Subcutaneous abdominal adipose tissue (tissue), 5 donors: ENCODE data around the gene SIRPB2.

ENCODE experiments used
- H3K27ac ChIP-seq: one replicate; pipeline ENCODE4 v1.7.0; 2013; ENCODE audit warnings: low read depth, mild to moderate bottlenecking, inconsistent platforms, low read length, moderate library complexity
- H3K27me3 ChIP-seq, 5 donors: one replicate each; pipeline ENCODE4 v1.7.0; 2013; ENCODE audit warnings: low read length in 5 of 5, inconsistent platforms in 1 of 5; ENCODE audit not compliant: control insufficient read depth in 5 of 5, insufficient read depth in 4 of 5
- H3K36me3 ChIP-seq, 5 donors: one replicate each; pipeline ENCODE4 v1.7.0; 2013; ENCODE audit warnings: low read length in 5 of 5; ENCODE audit not compliant: control insufficient read depth in 5 of 5, insufficient read depth in 5 of 5
- H3K4me1 ChIP-seq, 5 donors: one replicate each; pipeline ENCODE4 v1.7.0; 2013; ENCODE audit warnings: low read length in 5 of 5, mild to moderate bottlenecking in 3 of 5, moderate library complexity in 1 of 5; ENCODE audit not compliant: control insufficient read depth in 5 of 5, insufficient read depth in 5 of 5
- H3K4me3 ChIP-seq, 5 donors: one replicate each; pipeline ENCODE4 v1.7.0; 2013; ENCODE audit warnings: low read length in 5 of 5, low read depth in 1 of 5
- H3K9ac ChIP-seq, 5 donors: one replicate each; pipeline ENCODE4 v1.7.0; 2013; ENCODE audit warnings: low read length in 5 of 5, mild to moderate bottlenecking in 4 of 5, moderate library complexity in 3 of 5
- H3K9me3 ChIP-seq, 5 donors: one replicate each; pipeline ENCODE4 v1.7.0; 2013; ENCODE audit warnings: low read length in 5 of 5; ENCODE audit not compliant: control insufficient read depth in 5 of 5
- donor health status: healthy.
- donor health status: healthy.
- donor health status: healthy.
- donor health status: healthy.
- donor health status: healthy.

Gene SIRPB2

GRCh38 chr20:1449370-1449769 is 41.9 kb downstream of the SIRPB2 start:
- H3K4me1 ChIP-seq, result no peaks in the 10 kb centered on the region
- H3K36me3 ChIP-seq, result peaks cover 58 to 100% (median 96%) of the 10 kb centered on the region in 5 donors
- H3K27ac ChIP-seq, result no peak overlapping the region
- H3K9me3 ChIP-seq, result peaks cover 0 to 8% (median 5%) of the 10 kb centered on the region in 5 donors
- no peak overlapping the region for H3K9ac ChIP-seq
- no peak overlapping the region for H3K4me3 ChIP-seq
- H3K27me3 ChIP-seq, result no peaks in the 10 kb centered on the region

GRCh38 chr20:1448081-1448620 is 43.1 kb downstream of the SIRPB2 start:
- Histone ChIP-seq H3K4me3 (no peak overlapping the region), H3K27me3 (no peaks in the 10 kb centered on the region), H3K27ac (no peak overlapping the region), H3K9me3 (peaks cover 0 to 8% (median 5%) of the 10 kb centered on the region in 5 donors), H3K36me3 (peaks cover 51 to 100% (median 96%) of the 10 kb centered on the region in 5 donors), H3K9ac (no peak overlapping the region), H3K4me1 (no peaks in the 10 kb centered on the region)

GRCh38 chr20:1446536-1446935 is 44.7 kb downstream of the SIRPB2 start:
- Histone ChIP-seq H3K36me3 (peaks cover 46 to 100% (median 96%) of the 10 kb centered on the region in 5 donors), H3K4me1 (peaks cover 0 to 5% (median 0%) of the 10 kb centered on the region in 5 donors), H3K27ac (no peak overlapping the region), H3K4me3 (no peak overlapping the region), H3K9me3 (peaks cover 0 to 6% (median 5%) of the 10 kb centered on the region in 5 donors), H3K27me3 (no peaks in the 10 kb centered on the region), H3K9ac (no peak overlapping the region)

- Histone ChIP-seq H3K27ac (no peak overlapping the region), H3K9ac (no peak overlapping the region), H3K27me3 (no peaks in the 10 kb centered on the region), H3K9me3 (no peaks in the 10 kb centered on the region), H3K4me3 (no peak overlapping the region), H3K36me3 (peaks cover 30 to 89% (median 82%) of the 10 kb centered on the region in 5 donors), H3K4me1 (peaks cover 0 to 5% (median 0%) of the 10 kb centered on the region in 5 donors)
Measured at GRCh38 chr20:1443085-1443484, 48.1 kb downstream of the SIRPB2 start.

GRCh38 chr20:1442304-1442703 is 48.9 kb downstream of the SIRPB2 start:
- Histone ChIP-seq H3K9ac (no peak overlapping the region), H3K36me3 (peaks cover 23 to 81% (median 74%) of the 10 kb centered on the region in 5 donors), H3K4me3 (no peak overlapping the region), H3K4me1 (peaks cover 0 to 9% (median 0%) of the 10 kb centered on the region in 5 donors), H3K27ac (no peak overlapping the region), H3K27me3 (no peaks in the 10 kb centered on the region), H3K9me3 (no peaks in the 10 kb centered on the region)

- Histone ChIP-seq H3K4me3 (no peak overlapping the region), H3K27ac (no peak overlapping the region), H3K9ac (no peak overlapping the region), H3K9me3 (no peaks in the 10 kb centered on the region), H3K4me1 (peaks cover 0 to 9% (median 0%) of the 10 kb centered on the region in 5 donors), H3K27me3 (no peaks in the 10 kb centered on the region), H3K36me3 (peaks cover 13 to 69% (median 63%) of the 10 kb centered on the region in 5 donors)
Measured at GRCh38 chr20:1441133-1441532, 50.1 kb downstream of the SIRPB2 start.

GRCh38 chr20:1440024-1440423 is 51.2 kb downstream of the SIRPB2 start:
- Histone ChIP-seq H3K9ac (no peak overlapping the region), H3K27me3 (no peaks in the 10 kb centered on the region), H3K36me3 (peaks cover 11 to 58% (median 52%) of the 10 kb centered on the region in 5 donors)

GRCh38 chr20:1438361-1438760 is 52.9 kb downstream of the SIRPB2 start:
- H3K36me3 ChIP-seq, result peaks cover 10 to 41% (median 35%) of the 10 kb centered on the region in 5 donors
- H3K9me3 ChIP-seq, result no peaks in the 10 kb centered on the region
- H3K27me3 ChIP-seq, result no peaks in the 10 kb centered on the region
- H3K27ac ChIP-seq, result no peak overlapping the region
- H3K4me1 ChIP-seq, result peaks cover 0 to 24% (median 6%) of the 10 kb centered on the region in 5 donors
- no peak overlapping the region for H3K4me3 ChIP-seq
- H3K9ac ChIP-seq, result no peak overlapping the region

More at GRCh38 chr20:1440024-1440423, 51.2 kb downstream of the SIRPB2 start:
- H3K9me3 ChIP-seq, result no peaks in the 10 kb centered on the region
- peaks cover 0 to 11% (median 0%) of the 10 kb centered on the region in 5 donors for H3K4me1 ChIP-seq
- H3K27ac ChIP-seq, result no peak overlapping the region
- H3K4me3 ChIP-seq, result no peak overlapping the region

GRCh38 chr20:1437235-1437904 is 53.9 kb downstream of the SIRPB2 start:
- peaks cover 9 to 31% (median 25%) of the 10 kb centered on the region in 5 donors for H3K36me3 ChIP-seq
- no peak overlapping the region for H3K4me3 ChIP-seq
- H3K27ac ChIP-seq, result no peak overlapping the region
- H3K27me3 ChIP-seq, result no peaks in the 10 kb centered on the region
- H3K9me3 ChIP-seq, result no peaks in the 10 kb centered on the region
- H3K9ac ChIP-seq, result no peak overlapping the region
- peaks cover 0 to 24% (median 6%) of the 10 kb centered on the region in 5 donors for H3K4me1 ChIP-seq

GRCh38 chr20:1436263-1436662 is 55.0 kb downstream of the SIRPB2 start:
- Histone ChIP-seq H3K4me1 (peaks cover 0 to 24% (median 6%) of the 10 kb centered on the region in 5 donors), H3K27ac (no peak overlapping the region), H3K9me3 (peaks cover 0 to 3% (median 0%) of the 10 kb centered on the region in 5 donors), H3K27me3 (no peaks in the 10 kb centered on the region), H3K36me3 (peaks cover 10 to 20% (median 14%) of the 10 kb centered on the region in 5 donors), H3K4me3 (no peak overlapping the region), H3K9ac (no peak overlapping the region)
